Testis (tissue), 2 donors: ENCODE data around the gene ARRDC1.

ENCODE experiments used
- POLR2A ChIP-seq: fragments of 450-650 bp; IDR thresholded peaks from one replicate; pipeline ENCODE4 v1.6.1; 2017; ENCODE audit warnings: antibody characterized with exemption, mild to moderate bottlenecking, moderate library complexity
- TF ChIP-seq, protein P1 (sequence below), 3 experiments: fragments of 450-650 bp in 2 of 3; fragments of 200-600 bp in 1 of 3; sonication (generic) in 1 of 3; IDR thresholded peaks; one replicate each; pipeline ENCODE4 v1.5.1; 2016 to 2019; ENCODE audit warnings: antibody characterized with exemption in 3 of 3, mild to moderate bottlenecking in 2 of 3, moderate library complexity in 1 of 3

DNA sequence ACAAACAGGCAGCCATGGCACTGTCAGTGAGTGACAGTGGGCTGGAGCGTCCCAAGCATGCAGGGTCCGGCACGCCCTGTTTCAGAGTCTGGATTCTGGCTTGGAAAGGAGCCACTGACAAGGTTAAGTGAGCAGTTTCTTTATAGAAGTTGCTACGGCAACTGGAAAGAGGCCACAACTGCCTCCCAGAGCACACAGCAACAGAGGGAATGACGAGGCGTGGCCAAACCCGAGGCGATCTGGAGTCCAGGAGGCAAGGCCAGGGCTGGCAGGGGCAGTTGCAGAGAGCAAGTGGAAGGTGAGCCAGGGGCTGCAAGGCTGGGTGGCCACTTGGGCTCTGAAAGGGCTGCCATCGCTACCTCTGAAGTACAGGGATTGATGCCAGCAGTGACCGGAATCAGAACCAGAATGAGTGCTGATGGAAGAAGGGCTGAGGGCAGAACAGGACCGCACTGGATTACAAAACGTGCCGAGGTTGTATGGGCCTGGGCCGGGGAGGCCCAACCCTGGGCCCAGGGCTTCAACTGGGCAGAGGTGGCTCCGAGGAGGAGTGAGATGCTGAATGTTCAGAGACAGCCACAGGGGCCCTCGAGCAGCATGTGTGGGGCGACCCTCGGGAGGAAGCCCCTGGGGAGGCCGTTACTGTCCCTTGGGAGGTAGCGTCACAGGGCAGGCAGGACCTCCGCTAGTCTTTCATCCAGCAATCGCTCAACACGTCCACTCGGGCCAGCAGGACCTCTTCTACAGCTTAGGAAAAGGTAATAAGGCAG is 49.2 kb upstream of the ARRDC1 start:
- no peak for TF ChIP-seq POLR2A
- TF ChIP-seq, protein P1, sequence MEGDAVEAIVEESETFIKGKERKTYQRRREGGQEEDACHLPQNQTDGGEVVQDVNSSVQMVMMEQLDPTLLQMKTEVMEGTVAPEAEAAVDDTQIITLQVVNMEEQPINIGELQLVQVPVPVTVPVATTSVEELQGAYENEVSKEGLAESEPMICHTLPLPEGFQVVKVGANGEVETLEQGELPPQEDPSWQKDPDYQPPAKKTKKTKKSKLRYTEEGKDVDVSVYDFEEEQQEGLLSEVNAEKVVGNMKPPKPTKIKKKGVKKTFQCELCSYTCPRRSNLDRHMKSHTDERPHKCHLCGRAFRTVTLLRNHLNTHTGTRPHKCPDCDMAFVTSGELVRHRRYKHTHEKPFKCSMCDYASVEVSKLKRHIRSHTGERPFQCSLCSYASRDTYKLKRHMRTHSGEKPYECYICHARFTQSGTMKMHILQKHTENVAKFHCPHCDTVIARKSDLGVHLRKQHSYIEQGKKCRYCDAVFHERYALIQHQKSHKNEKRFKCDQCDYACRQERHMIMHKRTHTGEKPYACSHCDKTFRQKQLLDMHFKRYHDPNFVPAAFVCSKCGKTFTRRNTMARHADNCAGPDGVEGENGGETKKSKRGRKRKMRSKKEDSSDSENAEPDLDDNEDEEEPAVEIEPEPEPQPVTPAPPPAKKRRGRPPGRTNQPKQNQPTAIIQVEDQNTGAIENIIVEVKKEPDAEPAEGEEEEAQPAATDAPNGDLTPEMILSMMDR (IDR thresholded peaks at IDR 0.05): no peak
